NB4 (cell line): ENCODE data around the gene SUPT20H.

Source experiments
- DNase-seq: peaks from one replicate; pipeline ENCODE4 v3.0.0; 2010; ENCODE audit warnings: low read depth
- H3K4me3 ChIP-seq: one replicate; pipeline ENCODE4 v1.5.1; 2011; ENCODE audit warnings: mild to moderate bottlenecking, low read depth, low read length, moderate library complexity
- CTCF ChIP-seq: IDR thresholded peaks from one replicate; pipeline ENCODE4 v1.5.1; 2012; ENCODE audit warnings: low read depth, low read length
- MAX ChIP-seq: IDR thresholded peaks from 2 replicates; pipeline ENCODE4 v1.6.1; 2011; ENCODE audit warnings: low read depth, low read length
- MYC ChIP-seq: IDR thresholded peaks from 2 replicates; pipeline ENCODE4 v1.6.1; 2011; ENCODE audit warnings: low read depth, low read length
- POLR2A ChIP-seq: IDR thresholded peaks from 2 replicates; pipeline ENCODE4 v1.6.1; 2011; ENCODE audit warnings: mild to moderate bottlenecking; ENCODE audit not compliant: insufficient read length; ENCODE audit errors: extremely low read depth

Gene SUPT20H

GRCh38 chr13:37047846-37048245, 11.6 kb downstream of the SUPT20H start:
- TF ChIP-seq MYC = no peak
- DNase-seq = no peak

GRCh38 chr13:37047032-37047431, 12.5 kb downstream of the SUPT20H start:
- no peak for DNase-seq
- no peak overlapping the region for H3K4me3 ChIP-seq
- TF ChIP-seq CTCF (no peak), MYC (no peak), POLR2A (no peak), MAX (no peak)

More at GRCh38 chr13:37047846-37048245, 11.6 kb downstream of the SUPT20H start:
- H3K4me3 ChIP-seq = no peak overlapping the region

GRCh38 chr13:37046062-37046461, 13.4 kb downstream of the SUPT20H start:
- TF ChIP-seq MYC (no peak), CTCF (no peak), POLR2A (no peak), MAX (no peak)
- no peak overlapping the region for H3K4me3 ChIP-seq
- DNase-seq = no peak

- TF ChIP-seq MAX (no peak), CTCF (no peak), POLR2A (no peak), MYC (no peak)
- H3K4me3 ChIP-seq = no peak overlapping the region
- no peak for DNase-seq
These were observed 18.7 kb downstream of the SUPT20H start for GRCh38 chr13:37040789-37041188.

- no peak for TF ChIP-seq CTCF
- TF ChIP-seq POLR2A = no peak
- TF ChIP-seq MAX = no peak
- TF ChIP-seq MYC = no peak
These were observed 19.6 kb downstream of the SUPT20H start for GRCh38 chr13:37039896-37040295.

GRCh38 chr13:37037241-37037640, 22.2 kb downstream of the SUPT20H start:
- no peak for TF ChIP-seq CTCF
- TF ChIP-seq MYC = no peak
- no peak for TF ChIP-seq POLR2A
- TF ChIP-seq MAX = no peak

More at GRCh38 chr13:37039896-37040295, 19.6 kb downstream of the SUPT20H start:
- H3K4me3 ChIP-seq = no peak overlapping the region
- DNase-seq = no peak

More at GRCh38 chr13:37037241-37037640, 22.2 kb downstream of the SUPT20H start:
- H3K4me3 ChIP-seq = no peak overlapping the region
- no peak for DNase-seq
